WTC11 (cell line): ENCODE results near the gene SLIT3. TPM values are rescaled to one million over a fixed set of nuclear protein-coding genes. Genes with fewer than 3 reads are reported as not detected.
A peak's percentile ranks its signal among the peaks of the same experiment; 100 is the strongest.

Experiments used
- ATAC-seq: fragments of 200-7000 bp; cut with Tn5 transposase; 2 replicates; pipeline ENCODE4 v1.10.0; 2021; ENCODE audit warnings: mild to moderate bottlenecking, moderate library complexity
- CTCF ChIA-PET: fragments of 300-600 bp; sonication (Branson Sonifier 250); formaldehyde crosslinking; loops from one replicate; lab custom pipeline; 2021; ENCODE audit warnings: antibody characterized with exemption; lab: Charles Lee
- POLR2A ChIA-PET: fragments of 350-600 bp; sonication (Branson Sonifier 250); formaldehyde crosslinking; loops from one replicate; lab custom pipeline; 2021; ENCODE audit warnings: antibody characterized with exemption; lab: Charles Lee
- DNase-seq: peaks from one replicate; pipeline ENCODE4 v3.0.0; 2021; ENCODE audit warnings: low spot score
- H3K27ac Mint-ChIP-seq: 2 replicates; pipeline ENCODE4 v1.8.0; 2021; ENCODE audit warnings: mixed read lengths
- H3K27me3 Mint-ChIP-seq: 2 replicates; pipeline ENCODE4 v1.8.0; 2021; ENCODE audit warnings: low read depth, mild to moderate bottlenecking, moderate library complexity, mixed read lengths
- H3K36me3 Mint-ChIP-seq: 2 replicates; pipeline ENCODE4 v1.8.0; 2021; ENCODE audit warnings: mixed read lengths
- H3K4me1 Mint-ChIP-seq: 2 replicates; pipeline ENCODE4 v1.8.0; 2022; ENCODE audit warnings: mixed read lengths
- H3K4me3 Mint-ChIP-seq: 2 replicates; pipeline ENCODE4 v1.8.0; 2021; ENCODE audit warnings: mild to moderate bottlenecking, moderate library complexity, mixed read lengths
- H3K9me3 Mint-ChIP-seq: 2 replicates; pipeline ENCODE4 v1.8.0; 2021; ENCODE audit warnings: mixed read lengths
- AFF4 ChIP-seq: sonication (generic); formaldehyde crosslinking; IDR thresholded peaks from 2 replicates; pipeline ENCODE4 v1.8.1; 2023; ENCODE audit warnings: mild to moderate bottlenecking, missing genetic modification reagents, borderline replicate concordance
- E2F5 ChIP-seq: sonication (generic); formaldehyde crosslinking; IDR thresholded peaks from 2 replicates; pipeline ENCODE4 v1.8.1; 2022; ENCODE audit warnings: mild to moderate bottlenecking, moderate library complexity, missing genetic modification reagents
- ELF4 ChIP-seq: sonication (generic); formaldehyde crosslinking; IDR thresholded peaks from 2 replicates; pipeline ENCODE4 v1.8.1; 2022; ENCODE audit warnings: low read depth, mild to moderate bottlenecking, moderate library complexity, missing genetic modification reagents
- ERG ChIP-seq: fragments of 250-450 bp; sonication (Bioruptor Pico); IDR thresholded peaks from 2 replicates; pipeline ENCODE4 v1.8.0; 2021; ENCODE audit warnings: mild to moderate bottlenecking
- FOXJ3 ChIP-seq: sonication (generic); formaldehyde crosslinking; IDR thresholded peaks from 2 replicates; pipeline ENCODE4 v1.9.0; 2021; ENCODE audit warnings: missing genetic modification reagents, mild to moderate bottlenecking, borderline replicate concordance
- HMGXB4 ChIP-seq: sonication (generic); formaldehyde crosslinking; IDR thresholded peaks from 2 replicates; pipeline ENCODE4 v1.8.1; 2023; ENCODE audit warnings: mild to moderate bottlenecking, moderate library complexity, missing genetic modification reagents
- MYBL2 ChIP-seq: sonication (generic); formaldehyde crosslinking; IDR thresholded peaks from 2 replicates; pipeline ENCODE4 v1.8.1; 2023; ENCODE audit warnings: mild to moderate bottlenecking, moderate library complexity, missing genetic modification reagents
- NFATC4 ChIP-seq: fragments of 250-450 bp; sonication (Bioruptor Pico); IDR thresholded peaks from 2 replicates; pipeline ENCODE4 v1.9.0; 2021; ENCODE audit warnings: mild to moderate bottlenecking
- NFE2L1 ChIP-seq: sonication (generic); formaldehyde crosslinking; IDR thresholded peaks from 2 replicates; pipeline ENCODE4 v1.8.1; 2023; ENCODE audit warnings: missing genetic modification reagents
- NR1H2 ChIP-seq: sonication (generic); formaldehyde crosslinking; IDR thresholded peaks from 2 replicates; pipeline ENCODE4 v1.9.0; 2021; ENCODE audit warnings: mild to moderate bottlenecking, moderate library complexity, missing genetic modification reagents
- NR2C2 ChIP-seq: sonication (generic); formaldehyde crosslinking; IDR thresholded peaks from 2 replicates; pipeline ENCODE4 v1.8.0; 2022; ENCODE audit warnings: mild to moderate bottlenecking, missing genetic modification reagents
- PREB ChIP-seq: sonication (generic); formaldehyde crosslinking; IDR thresholded peaks from 2 replicates; pipeline ENCODE4 v1.8.1; 2022; ENCODE audit warnings: mild to moderate bottlenecking, missing genetic modification reagents, moderate library complexity, borderline replicate concordance
- PRRX2 ChIP-seq: fragments of 250-450 bp; sonication (Bioruptor Pico); IDR thresholded peaks from 2 replicates; pipeline ENCODE4 v1.8.0; 2021; ENCODE audit warnings: mild to moderate bottlenecking
- TCF7 ChIP-seq: sonication (generic); formaldehyde crosslinking; IDR thresholded peaks from 2 replicates; pipeline ENCODE4 v1.8.0; 2022; ENCODE audit warnings: mild to moderate bottlenecking, low read depth, missing genetic modification reagents, moderate library complexity
- TEAD4 ChIP-seq: sonication (generic); formaldehyde crosslinking; IDR thresholded peaks from 2 replicates; pipeline ENCODE4 v1.8.0; 2022; ENCODE audit warnings: mild to moderate bottlenecking, missing genetic modification reagents
- TP53 ChIP-seq: sonication (generic); formaldehyde crosslinking; IDR thresholded peaks from 2 replicates; pipeline ENCODE4 v1.8.1; 2023; ENCODE audit warnings: mild to moderate bottlenecking, missing genetic modification reagents
- ZNF138 ChIP-seq: sonication (generic); formaldehyde crosslinking; conservative IDR thresholded peaks from 2 replicates; pipeline ENCODE4 v1.8.1; 2022; ENCODE audit warnings: mild to moderate bottlenecking, moderate library complexity, missing genetic modification reagents
- ZNF232 ChIP-seq: sonication (generic); formaldehyde crosslinking; IDR thresholded peaks from 2 replicates; pipeline ENCODE4 v1.8.0; 2022; ENCODE audit warnings: mild to moderate bottlenecking, missing genetic modification reagents
- ZNF281 ChIP-seq: sonication (generic); formaldehyde crosslinking; IDR thresholded peaks from 2 replicates; pipeline ENCODE4 v1.8.0; 2023; ENCODE audit warnings: mild to moderate bottlenecking, missing genetic modification reagents
- ZNF317 ChIP-seq: sonication (generic); formaldehyde crosslinking; IDR thresholded peaks from 2 replicates; pipeline ENCODE4 v1.8.1; 2023; ENCODE audit warnings: low read depth, mild to moderate bottlenecking, moderate library complexity, missing genetic modification reagents, borderline replicate concordance
- total RNA-seq: library from RNA; stranded (reverse); gene quantifications from 3 replicates; pipeline ENCODE4 v1.2.3, GENCODE V29; 2021

Gene SLIT3
- total RNA-seq, 1 experiment from 2014 or later, result 1.9 TPM

GRCh38 chr5:169178274-169178673 is 122.7 kb downstream of the SLIT3 start (continued):
- no peak for TF ChIP-seq ZNF281
- no peak for TF ChIP-seq PRRX2 (CRISPR knock-in tag)
- no peak for TF ChIP-seq NR2C2
- TF ChIP-seq NR1H2 (CRISPR knock-in tag), result no peak
- TF ChIP-seq PREB (CRISPR knock-in tag), result no peak
- no peak for TF ChIP-seq AFF4
- TF ChIP-seq FOXJ3 (CRISPR knock-in tag), result no peak
- no peak for TF ChIP-seq ZNF138 (CRISPR knock-in tag)
- no peak for TF ChIP-seq ERG
- TF ChIP-seq TCF7 (CRISPR knock-in tag), result no peak
- no peak for TF ChIP-seq ZNF232
- no peak for TF ChIP-seq HMGXB4 (CRISPR knock-in tag)
- TF ChIP-seq ELF4, result no peak

- CTCF ChIA-PET, result interaction anchor here (0.8 to 1.1 kb wide), 3 partner anchors 9 to 123 kb away, joined by 3 to 4 read pairs (median 3); no protein-coding TSS in a partner anchor
- H3K4me3 Mint-ChIP-seq, result no peak overlapping the region
- DNase-seq (no peak), ATAC-seq (peak; percentile 75)
- POLR2A ChIA-PET, result no interaction called here
- H3K4me1 Mint-ChIP-seq, result peaks cover 15% of the 10 kb centered on the region
- H3K9me3 Mint-ChIP-seq, result peaks cover 6% of the 10 kb centered on the region; the same call in 1 of the 2 replicates
- H3K27ac Mint-ChIP-seq, result no peak overlapping the region
- H3K27me3 Mint-ChIP-seq, result no peaks in the 10 kb centered on the region
- H3K36me3 Mint-ChIP-seq, result no peaks in the 10 kb centered on the region
- no peak for TF ChIP-seq AFF4
- TF ChIP-seq NFATC4 (CRISPR knock-in tag), result no peak
- no peak for TF ChIP-seq TEAD4 (CRISPR knock-in tag)
- TF ChIP-seq PRRX2 (CRISPR knock-in tag), result no peak
- no peak for TF ChIP-seq TP53
- TF ChIP-seq E2F5 (CRISPR knock-in tag), result no peak
- no peak for TF ChIP-seq NFE2L1 (CRISPR knock-in tag)
- TF ChIP-seq MYBL2 (CRISPR knock-in tag), result no peak
- TF ChIP-seq ZNF317 (CRISPR knock-in tag), result no peak
Measured at GRCh38 chr5:169176709-169177694, 123.9 kb downstream of the SLIT3 start.
